OCI-LY1 (cell line): ENCODE results near the gene PPP2R2B.

Experiments
- EZH2 ChIP-seq: fragments of 200-600 bp; sonication (generic), shearing (Covaris generic); IDR thresholded peaks from 2 replicates; pipeline ENCODE4 v1.8.0; 2017; ENCODE audit warnings: borderline replicate concordance, mixed run types, mild to moderate bottlenecking, antibody characterized with exemption, low read length, moderate library complexity, mixed read lengths
- TF ChIP-seq, protein P1 (sequence below): fragments of 200-600 bp; sonication (generic), shearing (Covaris generic); IDR thresholded peaks from 2 replicates; pipeline ENCODE4 v1.5.1; 2017; ENCODE audit warnings: mild to moderate bottlenecking, antibody characterized with exemption, low read length, moderate library complexity, mixed read lengths

DNA sequence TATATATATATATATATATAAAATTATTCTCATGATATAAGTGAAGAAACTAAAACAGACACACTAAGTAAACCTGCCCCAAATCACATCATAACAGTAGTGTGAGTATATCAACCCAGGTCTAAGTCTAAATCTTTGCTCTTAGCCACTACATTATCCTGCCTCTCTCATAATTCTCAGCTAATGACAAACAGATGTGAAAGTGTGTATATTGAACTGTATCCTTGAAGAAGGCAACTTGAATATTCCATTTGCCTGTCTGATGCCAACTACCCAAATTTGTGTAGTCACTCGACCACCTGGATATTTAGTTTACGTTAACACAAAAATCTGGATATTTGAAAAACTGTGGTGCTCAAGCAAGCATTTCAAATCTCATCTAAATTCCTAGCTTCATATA is 97.4 kb downstream of the PPP2R2B start:
- TF ChIP-seq, protein P1, sequence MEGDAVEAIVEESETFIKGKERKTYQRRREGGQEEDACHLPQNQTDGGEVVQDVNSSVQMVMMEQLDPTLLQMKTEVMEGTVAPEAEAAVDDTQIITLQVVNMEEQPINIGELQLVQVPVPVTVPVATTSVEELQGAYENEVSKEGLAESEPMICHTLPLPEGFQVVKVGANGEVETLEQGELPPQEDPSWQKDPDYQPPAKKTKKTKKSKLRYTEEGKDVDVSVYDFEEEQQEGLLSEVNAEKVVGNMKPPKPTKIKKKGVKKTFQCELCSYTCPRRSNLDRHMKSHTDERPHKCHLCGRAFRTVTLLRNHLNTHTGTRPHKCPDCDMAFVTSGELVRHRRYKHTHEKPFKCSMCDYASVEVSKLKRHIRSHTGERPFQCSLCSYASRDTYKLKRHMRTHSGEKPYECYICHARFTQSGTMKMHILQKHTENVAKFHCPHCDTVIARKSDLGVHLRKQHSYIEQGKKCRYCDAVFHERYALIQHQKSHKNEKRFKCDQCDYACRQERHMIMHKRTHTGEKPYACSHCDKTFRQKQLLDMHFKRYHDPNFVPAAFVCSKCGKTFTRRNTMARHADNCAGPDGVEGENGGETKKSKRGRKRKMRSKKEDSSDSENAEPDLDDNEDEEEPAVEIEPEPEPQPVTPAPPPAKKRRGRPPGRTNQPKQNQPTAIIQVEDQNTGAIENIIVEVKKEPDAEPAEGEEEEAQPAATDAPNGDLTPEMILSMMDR, result no peak
- no peak for TF ChIP-seq EZH2
